Stimulated activated CD4-positive, alpha-beta T cell treated with anti-CD3 and anti-CD28 coated beads, TNF-alpha, amount 100 ng/mL, for 24 hours (primary cell): Measurements from ENCODE around the gene TOMM7.

Experiments
- DNase-seq, 3 experiments: peaks; one replicate each; pipeline ENCODE4 v3.0.0-alpha.2; 2020; ENCODE audit warnings: low read depth in 3 of 3

Gene TOMM7

GRCh38 chr7:22822486-22823141 lies at the start of gene TOMM7:
TSS of gene TOMM7 (minus strand) at chr7:22822849. CDS start at chr7:22822779, 70 bp downstream.
- peak; percentile 72 to 86 (median 73) for DNase-seq

GRCh38 chr7:22872096-22872807 lies 49.6 kb upstream of the TOMM7 start:
- DNase-seq: no peak

GRCh38 chr7:22871661-22872060 lies 49.0 kb upstream of the TOMM7 start:
- DNase-seq: no peak

- no peak for DNase-seq
These were observed 45.9 kb upstream of the TOMM7 start for GRCh38 chr7:22868509-22868908.

GRCh38 chr7:22867589-22867988 lies 44.9 kb upstream of the TOMM7 start:
- no peak for DNase-seq

GRCh38 chr7:22867003-22867402 lies 44.4 kb upstream of the TOMM7 start:
- no peak for DNase-seq

- no peak for DNase-seq
These were observed 42.9 kb upstream of the TOMM7 start for GRCh38 chr7:22865602-22865960.

- no peak for DNase-seq
These were observed 42.4 kb upstream of the TOMM7 start for GRCh38 chr7:22864855-22865601.

- DNase-seq: no peak
These were observed 41.7 kb upstream of the TOMM7 start for GRCh38 chr7:22864301-22864700.

- DNase-seq: no peak
These were observed 40.7 kb upstream of the TOMM7 start for GRCh38 chr7:22863156-22863899.

- DNase-seq: no peak
These were observed 38.9 kb upstream of the TOMM7 start for GRCh38 chr7:22861576-22861975.

GRCh38 chr7:22860784-22861482 lies 38.3 kb upstream of the TOMM7 start:
- DNase-seq: no peak

- no peak for DNase-seq
These were observed 37.7 kb upstream of the TOMM7 start for GRCh38 chr7:22860337-22860736.

GRCh38 chr7:22859641-22860290 lies 37.1 kb upstream of the TOMM7 start:
- DNase-seq: no peak

GRCh38 chr7:22858640-22859561 lies 36.3 kb upstream of the TOMM7 start:
- DNase-seq: no peak

GRCh38 chr7:22858274-22858639 lies 35.6 kb upstream of the TOMM7 start:
- no peak for DNase-seq

GRCh38 chr7:22856416-22856815 lies 33.8 kb upstream of the TOMM7 start:
- DNase-seq: no peak

GRCh38 chr7:22855049-22855392 lies 32.4 kb upstream of the TOMM7 start:
- no peak for DNase-seq

GRCh38 chr7:22854158-22855048 lies 31.8 kb upstream of the TOMM7 start:
- peak; percentile 66 to 81 (median 70) for DNase-seq
